Kasumi-1 (cell line): ENCODE data around the gene IQCE.
A peak's percentile ranks its signal among the peaks of the same experiment; 100 is the strongest.
"Not testable (repeated sequence)": the region's sequence is repeated elsewhere in the genome, so short reads cannot be mapped to it uniquely, and the experiment has no call there.

ENCODE experiments used
- DNase-seq, 2 experiments: peaks; one replicate each; lab custom pipeline; 2025; lab: John Stamatoyannopoulos, UW

IQCE gene

GRCh38 chr7:2554661-2555111 lies 4.1 kb upstream of the IQCE start:
- DNase-seq = no peak

DNA sequence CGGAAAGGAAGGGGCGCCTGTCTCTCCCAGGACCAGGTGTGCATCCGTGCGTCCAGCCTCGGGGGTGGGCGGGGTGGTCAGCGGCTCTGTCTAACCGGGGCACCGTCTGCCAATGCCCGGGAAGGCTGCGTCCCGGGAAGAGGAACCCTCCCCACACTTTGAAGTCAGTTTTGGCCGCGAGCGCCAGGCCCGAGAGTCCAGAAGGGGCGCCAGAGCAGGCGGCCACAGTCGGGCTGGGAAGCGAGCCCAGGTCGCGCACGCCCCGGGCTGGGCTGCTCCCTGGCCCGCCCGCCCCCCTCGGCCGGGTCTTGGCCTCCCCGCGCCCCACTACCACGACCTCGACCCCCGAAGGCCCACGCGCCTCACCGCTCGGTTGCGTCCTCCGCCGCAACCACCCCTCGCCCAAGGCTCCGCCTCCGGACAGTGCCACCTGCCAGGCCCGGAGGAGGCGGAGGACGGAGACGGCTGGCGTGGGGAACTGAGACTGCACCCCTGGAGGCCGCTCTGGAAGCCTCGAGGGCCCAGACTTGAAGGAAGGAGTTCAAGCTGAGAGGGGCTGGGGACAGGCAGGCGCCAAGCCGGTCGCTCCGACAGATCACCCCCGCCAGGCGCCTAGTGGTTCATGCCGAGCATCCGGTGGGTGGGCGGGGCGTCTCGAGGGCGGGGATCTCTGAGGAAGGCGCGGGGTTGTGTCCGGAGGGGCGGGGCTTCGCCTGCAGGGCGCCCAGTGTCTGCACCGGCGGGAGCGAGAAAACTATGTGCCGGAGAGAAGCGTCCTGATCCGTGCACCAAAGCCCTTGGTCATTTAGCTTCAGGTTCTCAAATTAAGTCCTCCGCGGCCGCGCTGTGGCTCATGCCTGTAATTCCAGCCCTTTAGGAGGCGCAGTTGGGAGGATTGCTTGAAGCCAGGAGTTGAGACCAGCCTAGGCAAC lies 3.4 kb upstream of the IQCE start, which contains the start of gene BRAT1:
TSS of gene BRAT1 (minus strand) at position 404 of the 932 bp plus-strand sequence. CDS start 1,093 bp downstream, outside the sequence.
- peak; percentile 66 to 71 for DNase-seq

- no peak for DNase-seq
Measured at GRCh38 chr7:2559283-2559950, 638 bp downstream of the IQCE start.

DNA sequence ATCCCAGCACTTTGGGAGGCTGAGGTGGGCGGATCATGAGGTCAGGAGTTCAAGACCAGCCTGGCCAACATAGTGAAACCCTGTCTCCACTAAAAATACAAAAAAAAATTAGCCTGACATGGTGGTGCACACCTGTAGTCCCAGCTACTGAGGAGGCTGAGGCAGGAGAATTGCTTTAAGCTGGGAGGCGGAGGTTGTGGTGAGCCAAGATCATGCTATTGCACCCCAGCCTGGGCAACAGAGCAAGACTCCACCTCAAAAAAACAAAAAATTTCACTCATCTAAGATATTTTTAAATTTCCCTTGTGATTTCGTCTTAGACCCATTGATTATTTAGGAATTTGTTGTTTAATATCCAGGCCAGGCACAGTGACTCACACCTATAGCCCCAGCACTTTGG lies 5.2 kb downstream of the IQCE start:
- DNase-seq = not testable (repeated sequence)

- no peak for DNase-seq
Measured at GRCh38 chr7:2564970-2565540, 6.3 kb downstream of the IQCE start.

- no peak for DNase-seq
Measured at GRCh38 chr7:2566348-2566889, 7.6 kb downstream of the IQCE start.

GRCh38 chr7:2566890-2567678 lies 8.3 kb downstream of the IQCE start:
- no peak for DNase-seq

- DNase-seq = peak; percentile 7 to 20
Measured at GRCh38 chr7:2567679-2568278, 9.0 kb downstream of the IQCE start.

- DNase-seq = no peak
Measured at GRCh38 chr7:2568521-2569223, 9.9 kb downstream of the IQCE start.

GRCh38 chr7:2569421-2569820 lies 10.6 kb downstream of the IQCE start:
- no peak for DNase-seq

GRCh38 chr7:2570021-2570420 lies 11.2 kb downstream of the IQCE start:
- DNase-seq = no peak

DNA sequence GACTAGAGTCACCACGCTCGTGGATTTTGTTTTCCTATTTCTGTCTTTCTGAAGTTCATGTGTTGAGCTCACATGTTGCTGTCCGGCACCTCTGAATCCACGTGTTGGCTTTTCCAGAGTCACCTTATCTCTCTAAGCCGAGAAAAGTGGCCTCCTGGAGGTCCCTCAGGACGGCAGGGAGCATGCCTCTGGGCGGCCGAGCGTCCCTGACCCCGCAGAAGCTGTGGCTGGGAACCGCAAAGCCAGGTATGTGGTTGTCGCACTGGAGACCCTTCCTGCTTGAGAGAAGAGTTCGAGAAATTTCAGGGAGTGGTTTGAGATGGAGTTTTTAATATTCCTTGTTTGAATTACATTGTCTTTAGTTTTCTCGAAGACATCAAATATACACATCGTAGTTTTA lies 12.6 kb downstream of the IQCE start:
- DNase-seq = no peak

DNA sequence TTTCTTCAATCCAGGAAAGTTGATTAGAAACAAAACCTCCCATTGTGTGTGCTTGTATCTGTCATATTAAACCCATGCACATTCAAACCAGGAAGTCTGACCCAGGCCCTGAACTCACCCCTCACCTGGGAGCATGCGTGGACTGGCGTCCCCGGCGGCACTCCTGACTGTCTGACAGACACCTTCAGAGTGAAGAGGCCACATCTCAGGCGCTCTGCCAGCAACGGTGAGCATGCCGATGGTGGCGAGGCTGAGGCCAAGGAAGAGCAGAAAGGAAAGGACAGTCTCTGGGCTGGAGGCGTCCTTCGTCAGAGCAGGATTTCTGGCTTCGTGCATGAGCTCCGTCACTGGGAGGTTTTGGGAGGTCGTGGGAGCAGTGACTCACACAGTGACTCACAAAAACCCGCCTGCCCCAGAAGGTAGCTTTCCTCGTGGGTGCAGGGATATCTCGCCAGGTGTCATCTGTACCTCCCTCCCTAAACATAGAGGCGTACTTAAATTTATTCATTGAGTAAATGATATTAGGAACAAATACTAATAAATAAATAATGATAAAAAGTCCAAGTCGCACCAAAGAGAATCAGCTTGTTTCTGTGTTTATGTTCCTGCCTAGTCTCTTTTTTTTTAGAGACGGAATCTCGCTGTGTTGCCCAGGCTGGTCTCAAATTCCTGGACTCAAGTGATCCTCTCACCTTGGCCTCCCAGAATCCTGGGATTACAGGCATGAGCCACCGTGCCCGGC lies 13.5 kb downstream of the IQCE start:
- DNase-seq = no peak

- no peak for DNase-seq
Measured at GRCh38 chr7:2573761-2574160, 15.0 kb downstream of the IQCE start.

GRCh38 chr7:2575046-2575732 lies 16.4 kb downstream of the IQCE start:
- no peak for DNase-seq

DNA sequence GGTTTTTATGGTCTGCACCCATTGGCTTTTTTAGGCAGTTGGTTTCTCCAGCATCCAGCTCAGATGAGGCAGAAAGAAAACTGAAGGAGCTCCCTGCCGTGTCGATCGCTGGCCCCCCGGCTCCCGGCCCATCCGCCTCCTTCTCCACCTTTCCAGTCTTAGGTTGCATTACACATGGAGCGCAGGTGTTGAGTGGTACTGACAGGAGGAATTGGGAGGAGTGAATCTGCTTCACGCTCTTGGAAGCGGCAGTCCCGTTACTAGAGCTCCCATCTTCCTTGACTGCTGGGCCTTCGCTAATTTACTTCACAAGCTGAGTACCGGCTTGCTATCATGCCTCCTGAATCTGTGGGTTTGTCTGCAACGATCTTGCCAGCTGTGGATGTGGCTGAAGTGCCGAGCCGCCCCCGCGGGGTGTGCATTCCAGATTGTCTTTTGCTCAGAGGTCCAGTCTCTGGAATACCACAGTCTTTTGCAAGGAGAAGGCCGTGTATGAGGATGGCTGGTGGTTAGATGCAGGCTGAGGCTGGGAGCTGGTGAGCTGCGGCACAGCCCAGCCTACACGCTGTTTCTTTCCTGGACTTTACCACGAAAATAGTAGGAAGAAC lies 17.1 kb downstream of the IQCE start:
- DNase-seq = no peak

DNA sequence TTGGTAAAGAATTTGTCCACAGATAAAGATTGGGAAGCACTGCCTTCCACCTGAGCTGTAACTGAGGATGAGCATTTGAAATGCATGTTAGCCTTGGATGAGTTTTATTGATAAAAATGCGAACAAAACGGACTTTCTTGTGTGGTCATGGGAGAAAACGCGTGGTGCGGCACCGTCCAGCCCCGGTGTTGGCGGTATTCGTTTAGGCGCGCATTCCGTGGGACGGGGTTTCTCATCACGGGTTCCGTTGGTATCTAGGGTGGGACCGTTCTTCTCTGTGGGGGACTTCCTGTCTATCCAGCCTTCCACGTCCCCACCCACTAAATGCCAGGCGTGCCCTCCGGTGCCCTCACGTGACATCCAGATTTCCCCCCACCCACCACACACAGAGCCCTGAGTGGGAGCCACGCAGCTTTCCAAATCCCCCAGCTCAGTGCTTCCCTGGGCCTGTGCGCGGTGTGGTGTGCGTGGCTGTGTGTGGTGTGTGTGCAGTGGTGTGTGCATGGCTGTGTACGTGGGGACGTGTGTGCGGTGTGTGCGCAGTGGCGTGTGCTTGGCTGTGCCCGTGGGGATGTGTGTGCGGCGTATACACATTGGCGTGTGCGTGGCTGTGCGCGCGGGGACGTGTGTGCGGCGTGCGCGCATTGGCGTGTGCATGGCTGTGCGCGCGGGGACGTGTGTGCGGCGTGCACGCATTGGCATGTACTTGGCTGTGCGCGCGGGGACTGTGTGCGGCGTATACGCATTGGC lies 18.1 kb downstream of the IQCE start:
- DNase-seq = no peak
